K562 (cell line): ENCODE measurements around the gene OOEP. TPM values are rescaled to one million over a fixed set of nuclear protein-coding genes. Genes with fewer than 3 reads are reported as not detected.

Experiments used
- ARID1B ChIP-seq: fragments of 450-650 bp; IDR thresholded peaks from 2 replicates; pipeline ENCODE4 v1.6.1; 2016; ENCODE audit warnings: antibody characterized with exemption, mild to moderate bottlenecking, inconsistent platforms
- ARNT ChIP-seq, 2 experiments: fragments of 450-650 bp; IDR thresholded peaks; 2 replicates each; pipeline ENCODE4 v1.6.1; 2016; ENCODE audit warnings: mild to moderate bottlenecking in 1 of 2
- BRF2 ChIP-seq: IDR thresholded peaks from 3 replicates; pipeline ENCODE4 v1.6.1; 2011; ENCODE audit warnings: borderline replicate concordance, mild to moderate bottlenecking; ENCODE audit not compliant: insufficient read length, insufficient read depth
- CBX3 ChIP-seq, 2 experiments: IDR thresholded peaks; 1 replicate in 1 of 2; 2 replicates in 1 of 2; pipeline ENCODE4 v1.6.1; 2012; ENCODE audit warnings: inconsistent platforms in 2 of 2, low read length in 2 of 2, borderline replicate concordance in 1 of 2, control low read depth in 1 of 2
- CREM ChIP-seq: IDR thresholded peaks from 2 replicates; pipeline ENCODE4 v1.6.1; 2014; ENCODE audit warnings: antibody characterized with exemption, low read depth
- FOXJ2 ChIP-seq: fragments of 200-800 bp; sonication (Bioruptor generic); IDR thresholded peaks from 2 replicates; pipeline ENCODE4 v1.6.1; 2016; ENCODE audit warnings: missing genetic modification characterization, missing compliant biosample characterization
- GTF2F1 ChIP-seq: IDR thresholded peaks from 2 replicates; pipeline ENCODE4 v1.6.1; 2011; ENCODE audit warnings: low read depth, low read length, improper control_type of control experiment
- HDAC2 ChIP-seq: fragments of 450-650 bp; IDR thresholded peaks from 2 replicates; pipeline ENCODE4 v1.6.1; 2016; ENCODE audit warnings: mild to moderate bottlenecking
- HDAC8 ChIP-seq: fragments of 450-650 bp; IDR thresholded peaks from 2 replicates; pipeline ENCODE4 v1.6.1; 2016; ENCODE audit warnings: mild to moderate bottlenecking, missing genetic modification characterization, moderate library complexity, missing compliant biosample characterization
- HMG20A ChIP-seq: fragments of 450-650 bp; formaldehyde crosslinking; conservative IDR thresholded peaks from 2 replicates; pipeline ENCODE4 v1.4.0; 2020; ENCODE audit warnings: mild to moderate bottlenecking, mixed read lengths
- HNRNPL ChIP-seq: fragments of 200-400 bp; formaldehyde crosslinking; IDR thresholded peaks from 2 replicates; pipeline ENCODE4 v1.6.1; 2017; ENCODE audit warnings: low read depth, mild to moderate bottlenecking, low read length
- HNRNPLL ChIP-seq: fragments of 200-400 bp; formaldehyde crosslinking; IDR thresholded peaks from 2 replicates; pipeline ENCODE4 v1.6.1; 2017; ENCODE audit warnings: low read length, low read depth, mild to moderate bottlenecking; ENCODE audit not compliant: poor library complexity, severe bottlenecking
- HOMEZ ChIP-seq: fragments of 250-450 bp; sonication (Bioruptor Pico); IDR thresholded peaks from 2 replicates; pipeline ENCODE4 v1.4.0; 2020; ENCODE audit warnings: mild to moderate bottlenecking, moderate library complexity
- KLF13 ChIP-seq: fragments of 450-650 bp; IDR thresholded peaks from 2 replicates; pipeline ENCODE4 v1.6.1; 2016; ENCODE audit warnings: missing genetic modification characterization, low read depth, mild to moderate bottlenecking, missing compliant biosample characterization, moderate library complexity, borderline replicate concordance
- KLF16 ChIP-seq: IDR thresholded peaks from 2 replicates; pipeline ENCODE4 v1.6.1; 2016; ENCODE audit warnings: antibody characterized with exemption
- LARP7 ChIP-seq: fragments of 450-650 bp; IDR thresholded peaks from 2 replicates; pipeline ENCODE4 v1.6.1; 2016
- NUFIP1 ChIP-seq: fragments of 450-650 bp; IDR thresholded peaks from 2 replicates; pipeline ENCODE4 v1.6.1; 2018; ENCODE audit not compliant: partially characterized antibody
- PATZ1 ChIP-seq: fragments of 250-450 bp; sonication (Bioruptor Pico); IDR thresholded peaks from 2 replicates; pipeline ENCODE4 v1.5.0; 2020; ENCODE audit warnings: mild to moderate bottlenecking, borderline replicate concordance
- PHTF2 ChIP-seq: fragments of 250-450 bp; sonication (Bioruptor Pico); IDR thresholded peaks from 2 replicates; pipeline ENCODE4 v1.5.0; 2021; ENCODE audit warnings: mild to moderate bottlenecking
- PKNOX1 ChIP-seq: fragments of 450-650 bp; IDR thresholded peaks from 2 replicates; pipeline ENCODE4 v1.6.1; 2016
- POLR2G ChIP-seq: fragments of 200-400 bp; formaldehyde crosslinking; IDR thresholded peaks from 2 replicates; pipeline ENCODE4 v1.6.1; 2017; ENCODE audit warnings: low read depth, mild to moderate bottlenecking, antibody characterized with exemption, low read length, moderate library complexity
- SPI1 ChIP-seq: IDR thresholded peaks from 2 replicates; pipeline ENCODE4 v1.6.1; 2011; ENCODE audit warnings: low read depth, low read length, control low read depth, borderline replicate concordance
- ZBTB8A ChIP-seq: fragments of 450-650 bp; IDR thresholded peaks from 2 replicates; pipeline ENCODE4 v1.6.1; 2018; ENCODE audit warnings: mild to moderate bottlenecking, moderate library complexity; ENCODE audit not compliant: partially characterized antibody
- ZNF133 ChIP-seq: fragments of 250-450 bp; sonication (Bioruptor Pico); IDR thresholded peaks from 2 replicates; pipeline ENCODE4 v1.4.0; 2020; ENCODE audit warnings: mild to moderate bottlenecking
- ZNF232 ChIP-seq: sonication (generic); formaldehyde crosslinking; IDR thresholded peaks from 2 replicates; pipeline ENCODE4 v1.8.0; 2022; ENCODE audit warnings: mild to moderate bottlenecking, missing genetic modification reagents
- ZNF561 ChIP-seq: fragments of 450-650 bp; formaldehyde crosslinking; conservative IDR thresholded peaks from 2 replicates; pipeline ENCODE4 v1.4.0; 2020; ENCODE audit warnings: mild to moderate bottlenecking, moderate library complexity
- polyA plus RNA-seq, 8 experiments: library from polyadenylated mRNA; depleted of rRNA in 4 of 8; stranded (reverse) in 5 of 8; unstranded in 3 of 8; fragments of >200 nt; fragmentation: Nextera tagmentation in 2 of 8; fragmentation: Illumina TruSeq in 1 of 8; extraction: Ambion mirVana in 2 of 8; extraction: Trizol in 1 of 8; gene quantifications; 2 replicates each; pipeline versions ENCODE4 v1.2.1 to v1.2.3, GENCODE V29; 2011 to 2014; ENCODE audit warnings: inconsistent platforms in 1 of 8, missing spikeins in 1 of 8
- total RNA-seq, 7 experiments: library from RNA; depleted of rRNA in 6 of 7; stranded (reverse); fragments of >200 nt in 6 of 7; fragmentation: Illumina TruSeq in 2 of 7; extraction: Trizol in 2 of 7; gene quantifications; 2 replicates each; pipeline versions ENCODE4 v1.2.1 to v1.2.3, GENCODE V29; 2011 to 2021; ENCODE audit warnings: low replicate concordance in 1 of 7

Gene OOEP
- total and polyA plus RNA-seq, 9 of the 15 experiments (the other 6 are each of a cell fraction or from before 2014, with no cell fraction given): not detected

GRCh38 chr6:73418081-73418741, 48.5 kb upstream of the OOEP start (continued):
- TF ChIP-seq ARNT (IDR thresholded peaks at IDR 0.05) (no peak), HDAC2 (0 out of 2 replicates have a peak, but pooled peaks have one; percentile 37), HDAC8 (no peak), CBX3 (IDR thresholded peaks at IDR 0.05; ENCODE audit: borderline replicate concordance in 1 of 2, low read length in 2 of 2) (no peak), HOMEZ (CRISPR knock-in tag) (no peak), KLF13 (no peak), HNRNPLL (no peak), PHTF2 (no peak), ZNF232 (CRISPR knock-in tag) (no peak), FOXJ2 (tag) (no peak), HNRNPL (no peak), HMG20A (CRISPR knock-in tag) (no peak), LARP7 (no peak), ZNF561 (CRISPR knock-in tag) (no peak), PATZ1 (CRISPR knock-in tag) (no peak), ZNF133 (CRISPR knock-in tag) (no peak), CREM (no peak), POLR2G (no peak), PKNOX1 (no peak), KLF16 (no peak), GTF2F1 (no peak), SPI1 (peak; percentile 21; the same call in 1 of the 2 replicates), NUFIP1 (no peak), BRF2 (no peak), ZBTB8A (no peak), ARID1B (peak; percentile 60)
